A549 (cell line): ENCODE data around the gene SS18.

Source experiments
- POLR2A ChIP-seq: IDR thresholded peaks from 2 replicates; pipeline ENCODE4 v1.6.1; 2012; ENCODE audit warnings: mild to moderate bottlenecking, low read length
- POLR2AphosphoS2 ChIP-seq: conservative IDR thresholded peaks from 2 replicates; pipeline ENCODE4 v1.6.1; 2012; ENCODE audit warnings: low read length, improper control_type of control experiment, inconsistent platforms
- RARB ChIP-seq: fragments of 250-450 bp; sonication (Bioruptor Pico); IDR thresholded peaks from 2 replicates; pipeline ENCODE4 v1.8.0; 2021; ENCODE audit warnings: mild to moderate bottlenecking, moderate library complexity
- TF ChIP-seq, protein P1 (sequence below): fragments of >200 bp; sonication (Bioruptor Twin); formaldehyde crosslinking; IDR thresholded peaks from 3 replicates; pipeline ENCODE4 v1.5.1; 2016
- TF ChIP-seq, protein P2 (sequence below): IDR thresholded peaks from 2 replicates; pipeline ENCODE4 v1.6.1; 2012

DNA sequence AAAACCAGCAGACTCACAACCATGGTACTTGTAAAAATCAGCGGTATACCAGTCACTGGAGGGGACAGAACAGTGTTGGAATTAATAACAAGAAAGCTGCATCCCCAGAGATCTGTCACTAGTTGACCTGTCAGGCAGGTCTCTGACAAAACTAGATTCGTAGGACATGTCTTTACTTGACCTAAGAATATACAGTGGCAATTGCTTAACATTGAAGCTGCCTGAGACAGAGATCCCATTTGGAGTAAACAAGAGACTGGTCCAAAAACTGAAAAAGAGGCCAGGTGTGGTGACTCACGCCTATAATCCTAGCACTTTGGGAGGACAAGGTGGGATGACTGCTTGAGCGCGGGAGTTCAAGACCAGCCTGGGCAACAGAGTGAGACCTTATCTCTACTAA lies 7.2 kb upstream of the SS18 start:
- TF ChIP-seq, protein P1, sequence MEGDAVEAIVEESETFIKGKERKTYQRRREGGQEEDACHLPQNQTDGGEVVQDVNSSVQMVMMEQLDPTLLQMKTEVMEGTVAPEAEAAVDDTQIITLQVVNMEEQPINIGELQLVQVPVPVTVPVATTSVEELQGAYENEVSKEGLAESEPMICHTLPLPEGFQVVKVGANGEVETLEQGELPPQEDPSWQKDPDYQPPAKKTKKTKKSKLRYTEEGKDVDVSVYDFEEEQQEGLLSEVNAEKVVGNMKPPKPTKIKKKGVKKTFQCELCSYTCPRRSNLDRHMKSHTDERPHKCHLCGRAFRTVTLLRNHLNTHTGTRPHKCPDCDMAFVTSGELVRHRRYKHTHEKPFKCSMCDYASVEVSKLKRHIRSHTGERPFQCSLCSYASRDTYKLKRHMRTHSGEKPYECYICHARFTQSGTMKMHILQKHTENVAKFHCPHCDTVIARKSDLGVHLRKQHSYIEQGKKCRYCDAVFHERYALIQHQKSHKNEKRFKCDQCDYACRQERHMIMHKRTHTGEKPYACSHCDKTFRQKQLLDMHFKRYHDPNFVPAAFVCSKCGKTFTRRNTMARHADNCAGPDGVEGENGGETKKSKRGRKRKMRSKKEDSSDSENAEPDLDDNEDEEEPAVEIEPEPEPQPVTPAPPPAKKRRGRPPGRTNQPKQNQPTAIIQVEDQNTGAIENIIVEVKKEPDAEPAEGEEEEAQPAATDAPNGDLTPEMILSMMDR, result no peak
- TF ChIP-seq RARB (CRISPR knock-in tag), result no peak
- no peak for TF ChIP-seq POLR2A
- TF ChIP-seq, protein P2, sequence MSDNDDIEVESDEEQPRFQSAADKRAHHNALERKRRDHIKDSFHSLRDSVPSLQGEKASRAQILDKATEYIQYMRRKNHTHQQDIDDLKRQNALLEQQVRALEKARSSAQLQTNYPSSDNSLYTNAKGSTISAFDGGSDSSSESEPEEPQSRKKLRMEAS, result no peak
- TF ChIP-seq POLR2AphosphoS2, result no peak
